ENCODE measurements around the gene BST1.

DNA sequence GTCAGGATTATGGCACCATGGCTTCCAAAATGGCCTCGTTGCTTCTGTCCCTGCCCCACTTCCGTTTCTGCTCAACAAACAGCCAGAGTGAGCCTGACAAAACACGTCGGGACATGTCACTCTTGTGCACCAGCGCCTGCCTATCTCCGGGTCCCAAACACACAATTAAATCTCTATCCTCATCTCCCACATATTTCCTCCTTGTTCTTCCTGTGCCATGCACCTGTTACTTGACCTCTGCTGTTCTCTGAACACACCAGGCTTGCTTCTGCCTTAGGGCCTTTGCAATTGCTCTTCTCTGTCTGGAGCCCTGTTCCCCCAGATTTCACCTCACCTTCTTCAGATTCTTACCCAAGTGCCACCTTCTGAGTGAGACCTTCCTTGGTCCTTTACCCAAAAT is 62.5 kb downstream of the BST1 start:
- TF ChIP-seq POLR2A (IDR thresholded peaks at IDR 0.05; ENCODE audit: low read length) (no peak), GATA1 (IDR thresholded peaks at IDR 0.05; ENCODE audit: low read depth, low read length) (no peak)

All from erythroblast (primary cell).